Liver (tissue), 9 donors: ENCODE results near the gene SAMD5. TPM values are rescaled to one million over a fixed set of nuclear protein-coding genes. Genes with fewer than 3 reads are reported as not detected.
A peak's percentile ranks its signal among the peaks of the same experiment; 100 is the strongest.

ENCODE experiments used
- DNase-seq: peaks from one replicate; pipeline ENCODE4 v3.0.0-alpha.2; 2017; ENCODE audit warnings: low spot score
- H3K27ac ChIP-seq, 2 donors: one replicate each; pipeline ENCODE4 v1.7.0; 2013; ENCODE audit warnings: inconsistent platforms in 2 of 2, low read length in 2 of 2, control low read depth in 1 of 2, low read depth in 1 of 2, mild to moderate bottlenecking in 1 of 2
- H3K27me3 ChIP-seq, 4 donors: one replicate each; pipeline versions ENCODE4 v1.6.1 to v1.7.0; 2013; ENCODE audit warnings: low read length in 3 of 4, inconsistent platforms in 1 of 4, mild to moderate bottlenecking in 1 of 4, moderate library complexity in 1 of 4; ENCODE audit not compliant: control insufficient read depth in 4 of 4, insufficient read depth in 4 of 4
- H3K36me3 ChIP-seq, 4 donors: one replicate each; pipeline versions ENCODE4 v1.6.1 to v1.7.0; 2013; ENCODE audit warnings: low read length in 3 of 4, mild to moderate bottlenecking in 3 of 4, low read depth in 1 of 4, moderate library complexity in 1 of 4; ENCODE audit not compliant: control insufficient read depth in 4 of 4, insufficient read depth in 3 of 4
- H3K4me1 ChIP-seq, 4 donors: one replicate each; pipeline versions ENCODE4 v1.6.1 to v1.7.0; 2013; ENCODE audit warnings: low read length in 3 of 4, mild to moderate bottlenecking in 3 of 4, moderate library complexity in 1 of 4; ENCODE audit not compliant: control insufficient read depth in 4 of 4, insufficient read depth in 4 of 4
- H3K4me3 ChIP-seq, 3 donors: one replicate each; pipeline versions ENCODE4 v1.6.1 to v1.7.0; 2013; ENCODE audit warnings: low read length in 3 of 3, control low read depth in 1 of 3, low read depth in 1 of 3, mild to moderate bottlenecking in 1 of 3
- H3K9ac ChIP-seq, 2 donors: one replicate each; pipeline ENCODE4 v1.7.0; 2013; ENCODE audit warnings: low read length in 2 of 2, mild to moderate bottlenecking in 2 of 2, moderate library complexity in 2 of 2, control low read depth in 1 of 2, low read depth in 1 of 2
- H3K9me3 ChIP-seq, 4 donors: one replicate each; pipeline versions ENCODE4 v1.6.1 to v1.7.0; 2013; ENCODE audit warnings: low read length in 3 of 4; ENCODE audit not compliant: control insufficient read depth in 4 of 4
- ATF3 ChIP-seq: IDR thresholded peaks from 2 replicates; pipeline ENCODE4 v1.6.1; 2016; ENCODE audit warnings: antibody characterized with exemption
- CTCF ChIP-seq: fragments of 150-350 bp; IDR thresholded peaks from 2 replicates; pipeline ENCODE4 v1.5.1; 2017; ENCODE audit warnings: improper control_type of control experiment, low read depth, low read length; ENCODE audit not compliant: missing input control
- EGR1 ChIP-seq, 2 donors: IDR thresholded peaks; 2 replicates each; pipeline ENCODE4 v1.6.1; 2016 to 2018; ENCODE audit warnings: antibody characterized with exemption in 2 of 2, low read depth in 2 of 2
- FOXA1 ChIP-seq: IDR thresholded peaks from 2 replicates; pipeline ENCODE4 v1.6.1; 2016; ENCODE audit warnings: antibody characterized with exemption
- FOXA2 ChIP-seq: IDR thresholded peaks from 2 replicates; pipeline ENCODE4 v1.6.1; 2016; ENCODE audit warnings: antibody characterized with exemption
- GABPA ChIP-seq, 2 donors: IDR thresholded peaks in 1 of 2; conservative IDR thresholded peaks in 1 of 2; 2 replicates each; pipeline ENCODE4 v1.6.1; 2016; ENCODE audit warnings: antibody characterized with exemption in 2 of 2, mild to moderate bottlenecking in 1 of 2, moderate library complexity in 1 of 2
- HNF4A ChIP-seq, 2 donors: conservative IDR thresholded peaks; 2 replicates each; pipeline ENCODE4 v1.6.1; 2016; ENCODE audit warnings: antibody characterized with exemption in 2 of 2, mild to moderate bottlenecking in 2 of 2
- HNF4G ChIP-seq: IDR thresholded peaks from 2 replicates; pipeline ENCODE4 v1.6.1; 2016; ENCODE audit warnings: antibody characterized with exemption
- JUND ChIP-seq, 2 donors: IDR thresholded peaks; 2 replicates each; pipeline ENCODE4 v1.6.1; 2016; ENCODE audit warnings: antibody characterized with exemption in 2 of 2
- MAX ChIP-seq: IDR thresholded peaks from 2 replicates; pipeline ENCODE4 v1.6.1; 2016; ENCODE audit warnings: antibody characterized with exemption
- NR2F2 ChIP-seq: IDR thresholded peaks from 2 replicates; pipeline ENCODE4 v1.6.1; 2016; ENCODE audit warnings: antibody characterized with exemption
- RAD21 ChIP-seq, 2 donors: IDR thresholded peaks; 2 replicates each; pipeline ENCODE4 v1.6.1; 2016; ENCODE audit warnings: antibody characterized with exemption in 2 of 2, mild to moderate bottlenecking in 2 of 2
- REST ChIP-seq: IDR thresholded peaks from 2 replicates; pipeline ENCODE4 v1.6.1; 2016; ENCODE audit warnings: antibody characterized with exemption, mild to moderate bottlenecking
- RXRA ChIP-seq, 2 donors: IDR thresholded peaks; 2 replicates each; pipeline ENCODE4 v1.6.1; 2017 to 2018; ENCODE audit warnings: antibody characterized with exemption in 2 of 2, mild to moderate bottlenecking in 1 of 2
- SP1 ChIP-seq: IDR thresholded peaks from 2 replicates; pipeline ENCODE4 v1.6.1; 2018; ENCODE audit warnings: antibody characterized with exemption, mild to moderate bottlenecking
- TAF1 ChIP-seq: conservative IDR thresholded peaks from 2 replicates; pipeline ENCODE4 v1.6.1; 2016; ENCODE audit warnings: antibody characterized with exemption, mild to moderate bottlenecking
- YY1 ChIP-seq: IDR thresholded peaks from 2 replicates; pipeline ENCODE4 v1.6.1; 2016; ENCODE audit warnings: antibody characterized with exemption, mild to moderate bottlenecking
- WGBS: extraction: QIAGEN DNeasy Blood & Tissue Kit; methylation state at CpG from one replicate; pipeline ENCODE4 v1.1.7; 2013; 5-methylcytosine and 5-hydroxymethylcytosine counted together
- polyA plus RNA-seq, 2 donors: library from polyadenylated mRNA; stranded (reverse) in 1 of 2; unstranded in 1 of 2; fragments of 200-250 nt in 1 of 2; fragments of >200 nt in 1 of 2; fragmentation: Nextera tagmentation in 1 of 2; extraction: Ambion mirVana in 1 of 2; gene quantifications; one replicate each; pipeline versions ENCODE4 v1.2.1 to v1.2.3, GENCODE V29; 2013 to 2015
- total RNA-seq, 2 donors: library from RNA; depleted of rRNA; stranded (reverse); fragments of >200 nt; gene quantifications; one replicate each; pipeline ENCODE4 v1.2.3, GENCODE V29; 2014
- donor health status: healthy.
- donor health status: healthy.
- donor health status: healthy.
- donor health status: healthy.
- donor health status: healthy.

The SAMD5 gene
- total and polyA plus RNA-seq, 4 donors: 2.7 to 7.6 (median 3.2) TPM

GRCh38 chr6:147589739-147590250 lies 81.3 kb downstream of the SAMD5 start:
- no peak for DNase-seq
- Histone ChIP-seq H3K36me3 (no peaks in the 10 kb centered on the region), H3K4me1 (peaks cover 0 to 4% (median 0%) of the 10 kb centered on the region in 4 donors), H3K9me3 (no peaks in the 10 kb centered on the region), H3K27ac (no peak overlapping the region), H3K9ac (no peak overlapping the region), H3K4me3 (no peak overlapping the region), H3K27me3 (no peaks in the 10 kb centered on the region)
- TF ChIP-seq YY1 (no peak), CTCF (no peak), HNF4A (conservative IDR thresholded peaks at IDR 0.05) (no peak), RXRA (IDR thresholded peaks at IDR 0.05) (no peak), NR2F2 (no peak), SP1 (no peak), TAF1 (no peak), HNF4G (no peak), GABPA (IDR thresholded peaks at IDR 0.05 in 1 of 2, conservative IDR thresholded peaks at IDR 0.05 in 1 of 2) (no peak), EGR1 (IDR thresholded peaks at IDR 0.05; ENCODE audit: low read depth in 2 of 2) (no peak), MAX (no peak), JUND (IDR thresholded peaks at IDR 0.05) (no peak), FOXA1 (no peak), ATF3 (no peak)
- 38% methylated on average over 1 of the region's 1 CpG for WGBS

GRCh38 chr6:147595961-147596360 lies 87.5 kb downstream of the SAMD5 start:
- 70% methylated on average over 3 of the region's 3 CpGs for WGBS
- no peak for TF ChIP-seq RXRA (IDR thresholded peaks at IDR 0.05)
- peak; percentile 14 for TF ChIP-seq YY1
- no peaks in the 10 kb centered on the region for H3K9me3 ChIP-seq
- H3K27me3 ChIP-seq: no peaks in the 10 kb centered on the region
- no peak overlapping the region for H3K4me3 ChIP-seq
- no peaks in the 10 kb centered on the region for H3K4me1 ChIP-seq
- DNase-seq: no peak
- no peak overlapping the region for H3K27ac ChIP-seq
- no peak overlapping the region for H3K9ac ChIP-seq
- no peaks in the 10 kb centered on the region for H3K36me3 ChIP-seq

GRCh38 chr6:147603392-147604081 lies 95.0 kb downstream of the SAMD5 start:
- Histone ChIP-seq H3K4me1 (no peaks in the 10 kb centered on the region), H3K27me3 (no peaks in the 10 kb centered on the region), H3K9me3 (no peaks in the 10 kb centered on the region), H3K36me3 (no peaks in the 10 kb centered on the region), H3K27ac (no peak overlapping the region), H3K9ac (no peak overlapping the region), H3K4me3 (no peak overlapping the region)
- no peak for DNase-seq
- 89% methylated on average over 2 of the region's 2 CpGs for WGBS
- no peak for TF ChIP-seq RXRA (IDR thresholded peaks at IDR 0.05)
- TF ChIP-seq EGR1 (IDR thresholded peaks at IDR 0.05; ENCODE audit: low read depth in 2 of 2): no peak
- no peak for TF ChIP-seq RAD21 (IDR thresholded peaks at IDR 0.05)
- TF ChIP-seq REST: no peak
- TF ChIP-seq HNF4A (conservative IDR thresholded peaks at IDR 0.05): no peak
- no peak for TF ChIP-seq ATF3
- no peak for TF ChIP-seq FOXA1
- no peak for TF ChIP-seq JUND (IDR thresholded peaks at IDR 0.05)
- no peak for TF ChIP-seq GABPA (IDR thresholded peaks at IDR 0.05 in 1 of 2, conservative IDR thresholded peaks at IDR 0.05 in 1 of 2)
- TF ChIP-seq TAF1: no peak
- no peak for TF ChIP-seq CTCF
- TF ChIP-seq FOXA2: no peak
- no peak for TF ChIP-seq SP1
